ENCODE data around the gene ENTPD6. TPM values are rescaled to one million over a fixed set of nuclear protein-coding genes. Genes with fewer than 3 reads are reported as not detected.
A peak's percentile ranks its signal among the peaks of the same experiment; 100 is the strongest.

The ENTPD6 gene
- total RNA-seq, 1 donor from 2014 or later, result 27.9 TPM

DNA sequence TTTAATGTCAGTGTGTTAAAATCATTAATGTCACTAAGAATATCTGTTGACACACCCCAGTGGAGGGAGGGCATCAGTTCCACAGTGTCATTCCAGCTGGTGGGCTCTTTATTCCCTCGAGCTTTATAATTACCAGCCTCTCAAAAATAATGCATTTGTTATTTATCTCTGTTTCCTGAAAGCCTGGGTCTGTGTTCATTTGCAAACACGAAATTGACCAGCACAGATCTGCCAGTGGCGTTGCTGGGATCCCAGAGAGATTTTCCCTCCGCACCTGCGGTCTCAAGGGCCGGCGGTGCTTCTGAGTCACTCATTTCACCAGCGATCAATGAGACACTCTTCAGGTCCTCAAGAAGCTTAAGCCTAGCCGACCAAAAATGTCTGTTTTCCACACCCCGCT, 46.7 kb downstream of the ENTPD6 start:
- no peak for DNase-seq

DNA sequence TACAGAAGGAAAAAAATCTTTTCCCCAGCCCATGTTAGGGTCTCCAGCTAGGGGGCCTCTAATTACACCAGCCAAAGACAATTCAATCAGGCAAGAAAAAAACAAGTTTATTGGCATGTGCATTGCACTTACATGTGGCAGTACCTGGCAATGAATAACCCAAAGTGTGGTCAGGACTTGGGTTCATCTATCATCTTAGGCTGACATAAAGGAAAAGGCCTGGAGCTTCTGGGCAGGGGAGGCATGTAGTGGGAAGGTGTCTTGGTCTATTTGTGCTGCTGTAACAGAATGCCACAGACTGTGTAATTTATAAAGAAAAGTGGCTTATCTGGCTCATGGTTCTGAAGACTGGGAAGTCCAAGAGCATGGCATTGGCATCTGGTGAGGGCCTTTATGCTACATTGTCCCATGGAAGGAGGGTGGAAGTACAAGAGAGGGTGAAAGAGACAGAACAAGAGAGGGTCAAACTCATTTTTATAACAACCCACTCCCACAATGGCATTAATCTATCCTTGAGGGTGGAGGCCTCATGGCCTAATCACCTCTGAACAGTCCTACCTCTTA, 48.0 kb downstream of the ENTPD6 start:
- no peak for DNase-seq

DNA sequence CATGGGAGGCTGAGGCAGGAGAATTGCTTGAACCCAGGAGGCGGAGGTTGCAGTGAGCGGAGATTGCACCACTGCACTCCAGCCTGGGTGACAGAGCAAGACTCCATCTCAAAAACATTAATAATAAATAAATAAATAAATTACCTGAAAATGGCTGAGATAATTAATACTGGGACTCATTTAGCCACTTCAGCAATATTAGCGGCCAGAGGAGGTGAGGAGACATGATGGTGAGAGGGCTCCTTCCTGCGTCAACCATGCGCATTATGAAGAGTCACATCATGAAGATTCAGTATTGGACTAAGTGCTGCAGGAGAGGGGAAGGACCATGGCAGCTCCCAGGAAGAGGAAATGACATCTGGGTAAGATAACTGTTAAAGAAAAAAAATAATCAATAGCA, 49.5 kb downstream of the ENTPD6 start:
- no peak for DNase-seq

DNA sequence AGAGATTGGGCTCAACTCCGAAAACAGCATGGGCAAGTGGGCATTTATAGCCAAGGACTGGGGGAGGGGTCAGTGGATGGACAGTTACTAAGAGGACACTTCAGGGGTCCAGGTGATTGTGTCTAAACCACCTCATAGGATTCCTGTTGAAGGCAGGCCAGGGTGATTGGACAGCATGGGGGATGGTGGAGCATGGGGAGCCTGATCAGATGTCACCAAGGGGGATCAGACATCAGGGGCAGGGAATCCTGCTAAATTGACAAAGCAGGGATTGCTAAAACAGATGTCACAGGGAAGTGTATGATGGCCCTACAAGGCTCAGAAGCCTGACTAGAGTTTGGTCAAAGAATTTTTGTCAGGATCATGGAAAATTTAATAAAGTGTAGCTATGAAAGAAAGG, 49.9 kb downstream of the ENTPD6 start:
- DNase-seq, result no peak

DNA sequence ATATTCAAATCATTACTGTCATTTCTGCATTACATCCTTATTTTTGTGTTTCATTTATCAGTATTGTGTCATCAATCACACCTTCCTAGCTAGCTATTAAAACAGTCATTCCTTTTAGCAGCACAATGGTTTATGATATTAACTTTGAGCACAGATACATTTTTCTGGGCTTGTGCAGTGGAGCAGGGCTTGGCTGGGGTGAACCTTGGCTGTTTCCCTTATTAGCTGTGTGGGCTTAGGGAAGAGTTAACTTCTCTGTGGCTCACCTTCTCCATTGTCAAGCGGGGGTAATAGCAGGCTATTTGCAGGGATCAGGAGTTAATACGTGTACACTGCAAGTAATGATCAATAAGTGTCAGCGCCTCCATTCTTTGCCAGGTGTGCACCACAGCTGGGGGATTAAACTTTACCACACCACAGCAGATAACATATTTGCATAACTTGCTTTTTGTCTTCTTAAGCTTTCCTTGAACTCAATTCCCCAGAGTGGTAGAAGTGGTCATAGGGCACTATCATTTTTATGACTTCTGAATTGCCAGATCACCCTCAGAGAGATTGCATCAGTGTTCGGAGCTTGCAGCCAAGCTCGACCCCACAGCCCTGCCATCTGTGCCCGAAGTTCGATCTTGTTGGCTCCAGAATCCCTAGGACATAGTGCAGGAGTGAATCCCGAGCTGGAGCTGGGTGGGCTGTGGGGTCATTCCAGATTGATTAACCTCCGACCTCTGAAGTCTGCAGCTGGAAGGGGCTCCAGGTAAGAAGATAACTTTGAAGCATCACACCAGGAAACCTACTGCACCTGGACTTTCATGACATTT, 50.9 kb downstream of the ENTPD6 start:
- DNase-seq, result no peak

DNA sequence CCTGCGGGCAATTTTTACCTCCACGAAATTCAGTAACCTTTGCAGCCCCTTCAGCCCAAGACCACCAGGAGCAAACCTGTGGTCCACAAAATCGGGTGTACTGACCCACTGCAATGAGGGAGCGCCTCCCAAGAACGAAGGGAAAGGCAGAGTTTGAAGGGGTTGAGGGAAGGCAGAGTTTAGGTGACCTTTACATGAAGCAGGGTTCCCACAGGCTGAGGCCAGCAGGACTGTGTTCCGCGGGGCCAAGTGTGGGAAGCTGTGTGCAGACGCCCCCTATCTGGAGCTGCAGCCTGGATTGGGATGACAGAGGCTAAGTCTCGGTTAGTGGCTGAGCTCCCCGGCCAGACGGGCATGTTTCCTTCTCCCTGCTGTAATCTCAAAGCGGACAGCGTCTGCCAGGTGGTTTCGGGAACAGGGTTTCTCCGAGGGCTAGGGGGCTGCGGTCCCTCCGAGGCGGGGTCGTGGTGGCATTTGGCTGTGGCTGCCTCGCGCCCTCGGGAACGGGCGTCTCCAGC, 51.5 kb downstream of the ENTPD6 start:
- peak; percentile 72 for DNase-seq

DNA sequence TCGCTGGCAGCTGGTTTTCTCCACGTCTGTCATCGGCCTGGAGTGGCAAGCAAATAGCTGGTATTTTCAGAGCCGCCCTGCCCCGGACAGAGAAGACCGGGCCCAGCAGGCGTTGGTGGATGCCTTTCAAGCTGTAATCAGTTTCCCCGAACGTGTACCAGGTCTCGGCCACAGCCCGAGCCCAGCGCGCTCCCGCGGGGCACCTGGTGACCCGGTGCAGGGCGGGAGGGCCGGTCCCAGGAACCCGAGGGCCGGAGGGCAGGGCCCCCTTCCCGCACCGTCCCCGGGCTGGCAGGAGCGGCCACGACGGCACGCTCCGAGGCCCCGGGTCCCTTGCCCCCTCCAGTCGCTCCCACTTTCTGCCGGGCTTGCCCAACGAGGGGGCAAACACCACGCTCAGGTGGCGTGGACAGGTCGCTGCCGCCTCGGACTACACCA, 52.0 kb downstream of the ENTPD6 start:
- no peak for DNase-seq

DNA sequence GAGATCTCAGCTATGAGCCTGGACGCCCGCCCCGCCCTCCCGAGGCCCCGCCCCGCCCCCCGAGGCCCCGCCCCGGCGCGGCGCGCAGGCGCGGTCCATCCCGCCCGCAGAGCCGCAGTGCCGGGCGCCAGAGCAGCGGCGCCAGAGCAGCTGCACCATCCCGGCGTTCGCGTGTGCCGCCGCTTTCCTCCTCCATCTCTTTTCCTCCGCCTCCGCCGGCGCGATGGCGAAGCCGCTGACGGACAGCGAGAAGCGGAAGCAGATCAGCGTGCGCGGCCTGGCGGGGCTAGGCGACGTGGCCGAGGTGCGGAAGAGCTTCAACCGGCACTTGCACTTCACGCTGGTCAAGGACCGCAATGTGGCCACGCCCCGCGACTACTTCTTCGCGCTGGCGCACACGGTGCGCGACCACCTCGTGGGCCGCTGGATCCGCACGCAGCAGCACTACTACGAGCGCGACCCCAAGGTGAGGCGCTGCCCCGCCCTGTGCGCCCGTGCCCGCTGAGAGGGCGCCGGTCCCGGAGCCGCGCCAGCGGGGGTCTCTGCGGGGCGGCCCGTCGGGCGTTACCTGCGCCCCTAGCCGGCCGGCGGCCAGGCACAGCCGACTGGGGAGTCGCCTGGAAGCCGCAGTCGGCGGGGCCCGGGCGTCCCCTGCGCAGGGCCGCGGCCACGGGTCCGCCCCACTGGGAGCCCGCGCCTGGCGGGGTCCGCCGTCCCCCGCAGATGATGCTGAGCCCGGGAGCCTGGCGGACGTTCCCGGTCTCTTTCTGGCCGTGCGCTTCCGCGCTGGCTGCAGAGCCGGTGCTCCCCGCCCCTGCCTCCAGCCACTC, 52.7 kb downstream of the ENTPD6 start, which contains the start of gene PYGB:
Gene PYGB, plus strand, starts transcription at position 130 of the 830 bp plus-strand sequence. Its CDS starts 94 bp downstream, at position 224.
- peak; percentile 91 for DNase-seq

DNA sequence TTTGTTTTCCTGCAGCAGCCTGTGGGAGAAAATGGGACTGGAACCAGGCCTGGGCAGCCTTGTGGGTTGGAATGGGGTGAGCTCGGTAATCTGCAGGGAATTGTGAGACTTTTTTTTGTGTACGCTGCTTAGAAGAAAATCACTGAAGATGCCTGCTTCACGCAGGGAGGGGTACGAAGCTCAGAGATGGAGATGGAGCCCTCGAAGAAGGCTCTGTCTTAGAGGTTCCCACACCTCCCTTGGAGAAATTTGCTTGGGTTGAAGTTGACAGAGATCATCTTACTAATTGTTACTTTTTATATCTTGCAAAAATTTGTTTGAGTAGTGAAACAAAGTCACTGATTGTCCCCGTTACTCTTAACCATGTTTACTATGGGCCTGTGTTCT, 53.3 kb downstream of the ENTPD6 start:
- DNase-seq, result no peak

DNA sequence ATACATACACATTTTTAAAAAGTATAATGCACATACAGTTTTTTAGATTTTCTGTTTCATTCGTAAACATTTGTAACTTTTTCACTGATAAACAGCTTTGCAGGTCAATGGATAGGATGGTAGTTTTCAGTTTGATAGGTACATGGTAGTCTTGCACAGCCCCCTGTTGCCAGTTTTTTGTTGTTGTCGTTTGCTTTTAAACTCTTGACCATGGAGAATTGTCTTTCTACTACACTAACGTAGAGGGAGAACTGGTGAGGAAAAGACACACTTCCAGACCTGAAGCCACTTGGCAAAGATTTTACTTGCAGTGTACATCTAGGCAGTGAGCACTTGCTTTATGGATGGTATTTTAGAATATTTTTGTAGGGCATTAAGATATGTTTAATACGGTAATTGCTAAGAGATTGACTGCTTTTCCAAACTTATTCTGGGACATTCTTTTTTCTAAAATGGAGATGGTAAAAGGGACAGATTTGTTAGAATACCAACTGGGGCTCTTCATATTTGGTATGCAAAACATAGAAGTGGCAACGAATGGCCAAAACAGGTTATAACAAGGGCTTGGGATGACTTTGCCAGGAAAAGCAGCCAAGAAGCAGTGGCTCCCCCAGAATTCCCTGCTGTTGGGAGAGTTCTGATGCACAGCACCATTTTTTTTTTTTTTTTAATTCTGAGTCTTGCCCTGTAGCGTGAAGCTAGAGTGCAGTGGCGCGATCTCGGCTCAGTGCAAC, 53.9 kb downstream of the ENTPD6 start:
- no peak for DNase-seq

DNA sequence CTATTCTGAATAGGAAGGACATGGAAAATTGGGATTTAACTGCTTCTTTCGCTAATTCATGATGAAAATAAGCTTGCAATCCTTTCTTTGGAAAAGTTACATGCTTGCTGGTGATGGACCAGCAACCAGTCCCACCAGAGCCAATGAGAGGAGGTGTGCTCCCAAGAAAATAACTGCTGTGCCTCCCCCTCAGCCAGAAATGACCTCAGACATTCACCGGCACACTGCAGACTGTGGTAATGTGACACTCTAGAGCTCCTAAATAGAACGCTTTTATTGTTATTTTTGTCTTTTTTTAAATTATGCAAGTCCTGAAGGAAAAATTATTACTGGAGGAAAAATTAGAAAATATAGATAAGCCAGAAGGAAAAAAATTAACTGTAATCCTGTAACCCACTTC, 55.0 kb downstream of the ENTPD6 start:
- DNase-seq, result no peak

DNA sequence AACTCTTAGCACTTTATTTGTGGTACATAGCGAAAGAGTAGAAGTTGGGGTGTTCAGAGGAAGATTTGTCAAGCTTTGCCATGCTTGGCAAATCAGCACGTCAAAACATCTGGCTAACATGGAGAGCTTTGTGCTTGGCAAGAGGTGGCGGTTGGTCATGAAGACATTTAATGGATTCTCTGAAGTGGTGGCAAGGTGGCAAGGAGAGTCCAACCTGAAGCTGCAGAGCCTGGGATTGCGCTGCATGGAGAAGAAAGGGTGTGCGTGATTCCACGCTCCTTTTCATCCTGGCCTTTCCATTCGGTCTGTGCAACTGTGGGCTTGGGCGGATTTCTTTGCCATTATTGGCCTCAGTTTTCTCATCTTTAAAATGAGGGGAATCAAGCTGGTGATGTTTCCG, 55.5 kb downstream of the ENTPD6 start:
- DNase-seq, result no peak

DNA sequence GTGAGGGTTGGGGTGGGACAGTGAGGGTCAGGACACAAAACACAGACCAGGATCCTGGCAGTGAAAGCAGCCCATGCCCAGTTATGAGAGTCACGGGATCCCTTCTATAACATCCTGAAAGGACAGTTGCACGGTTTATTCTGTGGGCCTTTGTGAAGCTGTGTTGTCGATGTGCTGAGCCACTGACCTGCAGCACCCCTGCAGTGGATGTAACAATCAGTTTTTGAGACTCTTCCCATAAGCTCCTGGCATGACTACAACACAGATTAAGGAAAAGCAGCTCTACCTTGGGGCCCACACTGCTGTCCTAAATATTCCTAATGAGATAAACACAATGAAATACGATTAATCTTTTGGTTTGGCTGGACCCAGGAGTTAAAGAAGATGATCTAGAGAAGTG, 56.0 kb downstream of the ENTPD6 start:
- no peak for DNase-seq

DNA sequence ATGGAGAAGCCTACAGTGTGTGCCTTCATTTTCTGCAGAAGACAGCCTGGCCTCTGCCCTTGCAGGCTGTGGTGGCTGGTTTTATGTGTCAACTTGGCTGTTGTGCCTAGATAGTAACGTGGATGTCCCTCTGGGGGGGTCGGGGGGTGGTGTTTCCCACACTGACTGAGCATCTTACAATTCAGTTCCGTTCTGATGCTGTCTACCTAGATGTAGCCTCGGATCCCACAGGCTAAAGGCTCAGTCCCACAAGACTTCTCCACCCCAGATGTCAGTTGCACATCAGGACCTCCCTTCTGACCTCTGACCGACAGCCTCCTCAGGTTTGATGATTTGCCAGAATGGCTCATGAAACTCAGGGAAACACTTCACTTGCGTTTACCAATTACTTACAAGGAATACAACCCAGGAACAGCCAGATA, 56.7 kb downstream of the ENTPD6 start:
- DNase-seq, result no peak

DNA sequence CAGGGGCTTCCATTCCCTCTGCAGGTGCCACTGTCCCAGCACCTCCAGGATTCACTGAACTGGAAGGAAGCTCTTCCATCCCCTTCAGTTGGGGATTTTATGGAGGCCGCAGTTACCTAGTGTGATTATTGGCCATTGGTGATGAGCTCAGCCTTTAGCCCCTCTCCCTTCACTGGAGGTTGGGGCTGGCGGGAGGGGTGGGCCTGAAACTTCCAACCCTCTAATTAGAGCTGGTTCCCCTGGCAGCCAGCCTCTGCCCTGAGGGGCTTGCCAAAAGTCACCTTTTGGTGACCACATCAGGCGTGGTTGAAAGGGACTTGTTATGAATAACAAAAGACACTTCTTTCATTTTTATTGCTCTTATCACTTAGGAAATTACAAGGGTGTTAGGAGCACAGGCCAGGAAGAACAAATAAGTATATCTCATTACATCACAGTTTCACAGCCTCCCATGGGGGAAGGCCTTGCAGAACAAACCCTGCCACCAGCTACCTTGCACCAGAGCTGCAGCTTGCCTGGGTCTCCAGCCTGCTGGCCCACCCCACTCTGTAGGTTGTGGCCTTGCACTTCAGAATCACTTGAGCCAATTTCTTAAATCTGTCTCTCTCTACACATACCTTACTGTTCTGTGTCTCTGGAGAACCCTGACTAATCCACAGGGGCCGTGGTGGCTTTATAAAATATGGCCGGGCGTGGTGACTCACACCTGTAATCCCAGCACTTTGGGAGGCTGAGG, 57.3 kb downstream of the ENTPD6 start:
- DNase-seq, result no peak

DNA sequence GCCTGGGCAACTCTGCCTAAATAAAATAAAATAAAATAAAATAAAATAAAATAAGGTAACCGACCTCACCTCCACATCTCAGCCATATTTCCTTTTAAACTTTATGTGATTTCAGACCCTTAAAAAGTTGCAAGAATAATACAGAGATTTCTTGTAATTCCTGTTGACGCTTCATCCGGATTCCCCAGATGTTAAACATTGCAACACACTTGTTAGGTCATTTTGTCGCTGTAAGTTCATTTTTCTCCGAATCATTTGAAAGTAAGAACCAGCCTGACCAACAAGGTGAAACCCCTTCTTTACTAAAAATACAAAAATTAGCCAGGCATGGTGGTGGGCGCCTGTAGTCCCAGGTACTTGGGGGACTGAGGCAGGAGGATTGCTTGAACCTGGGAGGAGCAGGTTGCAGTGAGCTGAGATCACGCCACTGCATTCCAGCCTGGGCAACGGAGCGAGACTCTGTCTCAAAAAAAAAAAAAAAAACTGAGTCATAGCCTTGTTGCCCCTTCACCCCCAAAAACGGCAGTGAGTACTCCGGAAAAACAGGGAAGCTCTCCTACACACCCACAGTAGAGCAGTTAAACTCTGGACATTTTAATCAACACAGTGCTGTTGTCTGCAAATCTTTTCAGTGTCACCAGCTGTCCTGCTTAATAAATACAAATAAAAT, 58.2 kb downstream of the ENTPD6 start:
- DNase-seq, result no peak

DNA sequence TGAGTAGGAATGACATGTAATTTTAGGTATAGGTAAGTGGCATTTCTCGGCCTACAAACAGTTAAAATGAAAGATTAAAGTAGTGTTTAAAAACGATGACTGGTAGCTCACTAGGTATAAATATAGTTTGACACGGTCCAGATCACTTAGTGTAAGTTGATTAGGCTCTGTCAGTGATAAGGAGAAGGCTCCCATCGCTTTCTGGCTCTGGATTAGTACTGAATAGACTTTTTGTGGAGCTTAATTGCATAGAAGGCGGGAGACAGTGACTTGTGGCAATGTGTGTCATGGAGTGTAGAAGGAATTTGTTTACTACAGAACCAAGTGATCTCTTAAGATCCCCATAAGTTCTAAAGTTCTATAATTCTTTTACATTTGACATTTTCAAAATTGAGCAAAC, 59.1 kb downstream of the ENTPD6 start:
- no peak for DNase-seq

DNA sequence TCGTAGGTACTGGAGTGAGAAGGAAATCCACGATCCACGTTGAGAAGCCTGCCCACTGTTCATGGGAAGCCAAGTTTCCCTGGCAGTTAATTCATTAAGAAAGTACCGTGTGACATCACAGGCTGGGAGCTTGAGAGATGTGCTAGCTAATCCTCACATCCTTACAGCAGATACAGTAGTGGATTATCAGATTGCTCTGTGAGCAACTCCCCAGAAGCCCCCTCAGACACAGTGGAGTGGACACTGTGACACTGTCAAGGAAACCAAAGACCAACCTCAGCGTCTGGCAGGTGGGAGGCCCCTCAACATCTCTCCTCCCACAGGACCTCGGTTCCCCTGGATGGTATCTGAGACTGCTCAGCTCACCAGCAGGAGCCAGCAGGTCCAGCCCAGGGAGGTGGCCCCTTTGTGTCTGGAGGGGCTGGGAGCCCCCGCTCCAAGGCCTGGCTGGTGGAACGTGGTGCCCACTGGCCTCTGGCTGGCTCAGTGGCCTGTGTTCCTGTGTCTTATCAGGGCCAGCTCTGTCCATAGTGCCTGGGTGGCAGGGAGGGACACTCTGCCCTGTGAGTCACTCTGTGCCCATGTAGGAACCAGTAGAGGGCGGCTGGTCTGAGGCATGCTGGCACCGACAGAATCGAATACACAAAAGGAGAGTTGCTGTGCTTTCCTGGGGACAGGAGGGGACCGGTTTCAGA, 59.6 kb downstream of the ENTPD6 start:
- DNase-seq, result no peak

DNA sequence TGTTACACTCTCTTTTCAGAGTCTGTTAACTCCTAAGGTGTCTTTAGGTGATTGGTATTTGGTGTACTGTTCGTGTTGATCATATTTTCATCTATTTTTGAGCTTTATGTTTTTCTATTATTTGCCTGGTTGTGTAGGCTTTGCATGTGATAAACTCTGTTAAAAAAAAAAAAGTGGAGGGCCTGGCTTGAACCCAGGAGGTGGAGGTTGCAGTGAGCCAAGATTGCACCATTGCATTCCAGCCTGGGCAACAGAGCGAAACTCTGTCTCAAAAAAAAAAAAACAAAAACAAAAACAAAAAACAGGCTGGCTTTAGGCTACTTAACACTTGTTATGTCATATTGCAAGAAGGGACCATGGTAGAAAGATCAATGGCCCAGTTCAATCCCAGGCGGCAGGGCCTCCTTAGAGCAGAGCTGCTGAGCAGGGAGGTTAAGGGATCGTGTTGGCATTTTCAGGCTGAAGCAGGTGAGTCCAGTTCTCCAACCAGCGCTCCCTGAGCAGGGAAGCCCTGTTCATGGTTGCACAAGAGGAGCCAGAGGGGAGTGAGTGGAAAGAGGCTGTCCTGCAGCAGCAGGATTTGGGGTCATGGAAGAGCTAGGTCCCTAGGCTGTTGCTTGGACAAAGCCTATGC, 60.8 kb downstream of the ENTPD6 start:
- DNase-seq, result no peak

DNA sequence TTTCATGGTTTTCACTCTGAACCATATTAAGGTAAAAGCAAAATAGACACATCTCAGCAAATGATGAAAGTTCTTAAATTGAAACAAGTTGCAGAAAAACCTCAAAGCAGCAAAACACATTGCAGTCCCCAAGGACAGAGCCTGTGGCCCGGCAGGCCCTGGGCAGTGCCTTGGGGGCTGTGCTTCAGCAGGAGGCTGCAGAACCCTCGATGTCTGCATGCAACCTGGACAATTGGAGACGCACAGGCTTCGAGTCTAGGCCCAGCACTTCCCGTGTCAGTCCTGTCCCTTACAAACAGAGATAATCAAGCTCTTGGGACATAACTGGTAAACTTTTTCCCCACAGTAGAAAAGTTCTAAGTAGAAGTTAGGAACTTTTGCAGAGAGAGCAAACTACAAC, 61.6 kb downstream of the ENTPD6 start:
- DNase-seq, result no peak
